H9 (cell line): ENCODE measurements around the gene DCAF5. TPM values are rescaled to one million over a fixed set of nuclear protein-coding genes. Genes with fewer than 3 reads are reported as not detected.

Experiments
- DNase-seq: peaks from one replicate; pipeline ENCODE4 v3.0.0-alpha.2; 2017
- H2AFZ ChIP-seq: one replicate; pipeline ENCODE4 v1.6.1; 2013; ENCODE audit warnings: mild to moderate bottlenecking, low read length, control low read depth, moderate library complexity
- H2AK5ac ChIP-seq: 2 replicates; pipeline ENCODE4 v1.6.1; 2013; ENCODE audit warnings: low read length, control low read depth, mixed read lengths; ENCODE audit not compliant: insufficient read length
- H2BK120ac ChIP-seq: one replicate; pipeline ENCODE4 v1.6.1; 2013; ENCODE audit warnings: low read depth, mild to moderate bottlenecking, low read length, control low read depth, inconsistent platforms; ENCODE audit not compliant: poor library complexity, severe bottlenecking
- H2BK12ac ChIP-seq: 2 replicates; pipeline ENCODE4 v1.6.1; 2013; ENCODE audit warnings: low read length, control low read depth, mixed read lengths, low read depth; ENCODE audit not compliant: insufficient read length
- H2BK15ac ChIP-seq: 2 replicates; pipeline ENCODE4 v1.6.1; 2013; ENCODE audit warnings: low read depth, low read length, control low read depth
- H2BK20ac ChIP-seq: one replicate; pipeline ENCODE4 v1.6.1; 2013; ENCODE audit warnings: low read depth, mild to moderate bottlenecking, low read length, control low read depth, inconsistent platforms; ENCODE audit not compliant: poor library complexity, severe bottlenecking
- H2BK5ac ChIP-seq: 2 replicates; pipeline ENCODE4 v1.6.1; 2013; ENCODE audit warnings: low read length, control low read depth, mixed read lengths; ENCODE audit not compliant: insufficient read length
- H3K14ac ChIP-seq: 2 replicates; pipeline ENCODE4 v1.6.1; 2013; ENCODE audit warnings: low read length, control low read depth; ENCODE audit not compliant: insufficient read depth
- H3K18ac ChIP-seq: 2 replicates; pipeline ENCODE4 v1.6.1; 2013; ENCODE audit warnings: low read depth, mild to moderate bottlenecking, mixed read lengths, low read length, control low read depth; ENCODE audit not compliant: insufficient read length
- H3K23ac ChIP-seq: 2 replicates; pipeline ENCODE4 v1.6.1; 2013; ENCODE audit warnings: low read length, control low read depth, mixed read lengths, low read depth; ENCODE audit not compliant: insufficient read length
- H3K23me2 ChIP-seq: 2 replicates; pipeline ENCODE4 v1.6.1; 2013; ENCODE audit warnings: low read depth, mild to moderate bottlenecking, mixed read lengths, low read length, control low read depth; ENCODE audit not compliant: insufficient read length, poor library complexity, severe bottlenecking
- H3K27ac ChIP-seq: 2 replicates; pipeline ENCODE4 v1.5.1; 2013; ENCODE audit warnings: low read length, control low read depth, mixed read lengths, low read depth; ENCODE audit not compliant: insufficient read length
- H3K27me3 ChIP-seq: 2 replicates; pipeline ENCODE4 v1.6.1; 2013; ENCODE audit warnings: low read length, control low read depth, inconsistent platforms; ENCODE audit not compliant: insufficient read depth
- H3K4ac ChIP-seq: 2 replicates; pipeline ENCODE4 v1.6.1; 2013; ENCODE audit warnings: low read depth, mild to moderate bottlenecking, control low read depth, inconsistent platforms, low read length, moderate library complexity
- H3K4me1 ChIP-seq: 2 replicates; pipeline ENCODE4 v1.6.1; 2013; ENCODE audit warnings: low read length, control low read depth, inconsistent platforms; ENCODE audit not compliant: insufficient read depth
- H3K4me2 ChIP-seq: 2 replicates; pipeline ENCODE4 v1.6.1; 2013; ENCODE audit warnings: low read length, control low read depth, mixed read lengths; ENCODE audit not compliant: insufficient read length, insufficient read depth
- H3K56ac ChIP-seq: 2 replicates; pipeline ENCODE4 v1.6.1; 2013; ENCODE audit warnings: low read depth, mild to moderate bottlenecking, mixed read lengths, low read length, control low read depth; ENCODE audit not compliant: insufficient read length
- H3K79me1 ChIP-seq: 2 replicates; pipeline ENCODE4 v1.6.1; 2013; ENCODE audit warnings: low read depth, mild to moderate bottlenecking, moderate library complexity, low read length, control low read depth, inconsistent platforms; ENCODE audit not compliant: insufficient read depth, poor library complexity, severe bottlenecking
- H3K79me2 ChIP-seq: 2 replicates; pipeline ENCODE4 v1.6.1; 2013; ENCODE audit warnings: low read length, control low read depth, inconsistent platforms; ENCODE audit not compliant: insufficient read depth
- H3K9ac ChIP-seq: 2 replicates; pipeline ENCODE4 v1.6.1; 2013; ENCODE audit warnings: low read length, control low read depth, mixed read lengths; ENCODE audit not compliant: insufficient read length; ENCODE audit errors: extremely low read depth
- H3K9me3 ChIP-seq: one replicate; pipeline ENCODE4 v1.6.1; 2013; ENCODE audit warnings: low read depth, low read length, inconsistent platforms; ENCODE audit not compliant: control insufficient read depth
- H3T11ph ChIP-seq: one replicate; pipeline ENCODE4 v1.6.1; 2013; ENCODE audit warnings: mild to moderate bottlenecking, low read length, control low read depth, inconsistent platforms
- H4K20me1 ChIP-seq: one replicate; pipeline ENCODE4 v1.6.1; 2013; ENCODE audit not compliant: control insufficient read depth, insufficient read length, insufficient read depth
- H4K5ac ChIP-seq: 2 replicates; pipeline ENCODE4 v1.6.1; 2013; ENCODE audit warnings: low read depth, mild to moderate bottlenecking, mixed read lengths, low read length, control low read depth; ENCODE audit not compliant: insufficient read length
- H4K8ac ChIP-seq: replicated peaks from 2 replicates; pipeline ENCODE4 v1.6.1; 2013; ENCODE audit warnings: low read length, control low read depth, mixed read lengths, low read depth; ENCODE audit not compliant: insufficient read length
- H4K91ac ChIP-seq: 2 replicates; pipeline ENCODE4 v1.6.1; 2013; ENCODE audit warnings: low read depth, mild to moderate bottlenecking, moderate library complexity, mixed read lengths, low read length, control low read depth; ENCODE audit not compliant: insufficient read length
- H3K27ac Mint-ChIP-seq, 3 experiments: 2 replicates in 2 of 3; 3 replicates in 1 of 3; pipeline ENCODE4 v1.8.0; 2020 to 2021; ENCODE audit warnings: mixed read lengths in 3 of 3, mild to moderate bottlenecking in 1 of 3, moderate library complexity in 1 of 3
- H3K27me3 Mint-ChIP-seq: 2 replicates; pipeline ENCODE4 v1.8.0; 2021; ENCODE audit warnings: low read depth, mild to moderate bottlenecking, moderate library complexity, mixed read lengths
- H3K36me3 Mint-ChIP-seq, 3 experiments: 2 replicates in 2 of 3; 3 replicates in 1 of 3; pipeline ENCODE4 v1.8.0; 2020 to 2021; ENCODE audit warnings: low read depth in 3 of 3, mixed read lengths in 3 of 3; ENCODE audit not compliant: insufficient read depth in 1 of 3
- H3K4me1 Mint-ChIP-seq, 2 experiments: 2 replicates each; pipeline ENCODE4 v1.8.0; 2020; ENCODE audit warnings: mixed read lengths in 2 of 2
- H3K4me3 Mint-ChIP-seq, 2 experiments: 2 replicates in 1 of 2; 3 replicates in 1 of 2; pipeline ENCODE4 v1.8.0; 2020 to 2021; ENCODE audit warnings: mild to moderate bottlenecking in 2 of 2, mixed read lengths in 2 of 2, moderate library complexity in 1 of 2
- H3K9me3 Mint-ChIP-seq, 2 experiments: 2 replicates in 1 of 2; 3 replicates in 1 of 2; pipeline ENCODE4 v1.8.0; 2020; ENCODE audit warnings: mild to moderate bottlenecking in 2 of 2, mixed read lengths in 2 of 2, moderate library complexity in 1 of 2
- CTCF ChIP-seq: fragments of 200-600 bp; sonication (generic); conservative IDR thresholded peaks from 3 replicates; pipeline ENCODE4 v1.8.0; 2021; ENCODE audit warnings: antibody characterized with exemption, mild to moderate bottlenecking
- WGBS: extraction: QIAGEN DNeasy Blood & Tissue Kit; methylation state at CpG from one replicate; pipeline ENCODE4 v1.1.7; 2013; ENCODE audit warnings: missing lambda C conversion rate, low lambda C conversion rate, mixed read lengths; ENCODE audit not compliant: insufficient read length; ENCODE audit errors: extremely low coverage; 5-methylcytosine and 5-hydroxymethylcytosine counted together
- total RNA-seq: library from RNA; stranded (reverse); gene quantifications from 2 replicates; pipeline ENCODE4 v1.2.1, GENCODE V29; 2021

The DCAF5 gene
- total RNA-seq, 1 experiment from 2014 or later: 31.4 TPM

- no peak overlapping the region for H2BK15ac ChIP-seq
- no peaks in the 10 kb centered on the region for H3K27me3 ChIP-seq
- no peak overlapping the region for H2BK20ac ChIP-seq
- H4K91ac ChIP-seq: no peak overlapping the region
- no CpG with 5 or more reads among the region's 2 CpGs for WGBS
- H2BK12ac ChIP-seq: no peak overlapping the region
- no peak overlapping the region for H2AFZ ChIP-seq
- no peak overlapping the region for H4K8ac ChIP-seq
- Mint-ChIP-seq H3K9me3 (no peaks in the 10 kb centered on the region), H3K4me3 (no peak overlapping the region), H3K36me3 (peaks cover 7 to 21% (median 9%) of the 10 kb centered on the region in 3 experiments; a peak in 6 of 7 replicates), H3K4me1 (peaks cover 15 to 24% of the 10 kb centered on the region in 2 experiments), H3K27ac (peak overlapping the region in 2 of 3 experiments; percentile 39 to 73; a peak in 3 of 7 replicates), H3K27me3 (no peaks in the 10 kb centered on the region)
- no peak for TF ChIP-seq CTCF
- H2BK120ac ChIP-seq: no peak overlapping the region
- no peak for DNase-seq
- no peak overlapping the region for H3K23ac ChIP-seq
- H4K20me1 ChIP-seq: no peaks in the 10 kb centered on the region
- no peak overlapping the region for H4K5ac ChIP-seq
- no peak overlapping the region for H3K18ac ChIP-seq
- no peaks in the 10 kb centered on the region for H3K23me2 ChIP-seq
- no peak overlapping the region for H3K27ac ChIP-seq
- H3K79me1 ChIP-seq: no peaks in the 10 kb centered on the region
- H3K79me2 ChIP-seq: no peaks in the 10 kb centered on the region
- no peak overlapping the region for H3K4me2 ChIP-seq
- no peak overlapping the region for H2AK5ac ChIP-seq
- H3K9me3 ChIP-seq: no peaks in the 10 kb centered on the region
- no peak overlapping the region for H3K14ac ChIP-seq
- no peak overlapping the region for H3K56ac ChIP-seq
- no peak overlapping the region for H3K9ac ChIP-seq
- peak overlapping the region; percentile 12 for H2BK5ac ChIP-seq
- no peak overlapping the region for H3K4ac ChIP-seq
- H3K4me1 ChIP-seq: no peaks in the 10 kb centered on the region
- no peak overlapping the region for H3T11ph ChIP-seq
Measured at GRCh38 chr14:69068744-69069421, 84.0 kb downstream of the DCAF5 start.
